Karpas-422 (cell line): ENCODE data around the gene SLC22A23. TPM values are rescaled to one million over a fixed set of nuclear protein-coding genes. Genes with fewer than 3 reads are reported as not detected.

Experiments used
- DNase-seq: peaks from one replicate; pipeline ENCODE4 v3.0.0-alpha.2; 2015
- H2AFZ ChIP-seq: fragments of 200-600 bp; sonication (generic); 2 replicates; pipeline ENCODE4 v1.6.1; 2014; ENCODE audit warnings: antibody characterized with exemption, low read length, mixed read lengths
- H3K27ac ChIP-seq: fragments of 200-600 bp; sonication (generic); 2 replicates; pipeline ENCODE4 v1.5.1; 2014; ENCODE audit warnings: mild to moderate bottlenecking, low read length, moderate library complexity
- H3K27me3 ChIP-seq: fragments of 200-600 bp; sonication (generic); 2 replicates; pipeline ENCODE4 v1.6.1; 2014; ENCODE audit warnings: low read length, mixed read lengths
- H3K36me3 ChIP-seq: fragments of 200-600 bp; sonication (generic); 2 replicates; pipeline ENCODE4 v1.6.1; 2014; ENCODE audit warnings: low read length, mixed read lengths; ENCODE audit not compliant: insufficient read depth
- H3K4me1 ChIP-seq: fragments of 200-600 bp; sonication (generic); 2 replicates; pipeline ENCODE4 v1.6.1; 2014; ENCODE audit warnings: mild to moderate bottlenecking, low read length, mixed read lengths
- H3K4me2 ChIP-seq: fragments of 200-600 bp; sonication (generic); 2 replicates; pipeline ENCODE4 v1.6.1; 2014; ENCODE audit warnings: low read length, low read depth, mild to moderate bottlenecking; ENCODE audit not compliant: poor library complexity, severe bottlenecking
- H3K4me3 ChIP-seq: fragments of 200-600 bp; sonication (generic); 2 replicates; pipeline ENCODE4 v1.5.1; 2014; ENCODE audit warnings: mild to moderate bottlenecking, antibody characterized with exemption, low read length, mixed read lengths
- H3K79me2 ChIP-seq: fragments of 200-600 bp; sonication (generic); 2 replicates; pipeline ENCODE4 v1.6.1; 2014; ENCODE audit warnings: mild to moderate bottlenecking, low read length, mixed read lengths
- H3K9ac ChIP-seq: fragments of 200-600 bp; sonication (generic); 2 replicates; pipeline ENCODE4 v1.6.0; 2014; ENCODE audit warnings: low read length
- H3K9me2 ChIP-seq: fragments of 200-600 bp; sonication (generic), shearing (Covaris generic); replicated peaks from 2 replicates; pipeline ENCODE4 v1.6.0; 2014; ENCODE audit warnings: mild to moderate bottlenecking, low read length, moderate library complexity; ENCODE audit not compliant: insufficient read depth
- H3K9me3 ChIP-seq: fragments of 300-700, 200-600 bp; sonication (generic); 2 replicates; pipeline ENCODE4 v1.6.1; 2014; ENCODE audit warnings: low read length, mixed read lengths
- H4K20me1 ChIP-seq: fragments of 200-600 bp; sonication (generic); 2 replicates; pipeline ENCODE4 v1.6.1; 2014; ENCODE audit warnings: mild to moderate bottlenecking, antibody characterized with exemption, low read length, low read depth; ENCODE audit not compliant: insufficient read depth
- total RNA-seq: library from RNA; depleted of rRNA; stranded (reverse); fragments of >200 nt; shearing (Covaris generic); gene quantifications from 2 replicates; pipeline ENCODE4 v1.2.3, GENCODE V29; 2014; ENCODE audit warnings: low replicate concordance

SLC22A23 gene
- total RNA-seq, 1 experiment from 2014 or later: not detected

GRCh38 chr6:3454273-3455010 is 2.4 kb downstream of the SLC22A23 start:
- Histone ChIP-seq H3K4me2 (no peak overlapping the region), H2AFZ (no peak overlapping the region), H3K27me3 (no peaks in the 10 kb centered on the region), H4K20me1 (no peaks in the 10 kb centered on the region), H3K36me3 (no peaks in the 10 kb centered on the region), H3K9me3 (no peaks in the 10 kb centered on the region), H3K79me2 (no peaks in the 10 kb centered on the region), H3K9me2 (no peaks in the 10 kb centered on the region), H3K4me3 (no peak overlapping the region), H3K4me1 (no peaks in the 10 kb centered on the region), H3K27ac (no peak overlapping the region), H3K9ac (no peak overlapping the region)
- no peak for DNase-seq

GRCh38 chr6:3453413-3454272 is 3.2 kb downstream of the SLC22A23 start:
- no peaks in the 10 kb centered on the region for H3K9me2 ChIP-seq
- DNase-seq: peak; percentile 31
- no peak overlapping the region for H3K9ac ChIP-seq
- no peaks in the 10 kb centered on the region for H3K36me3 ChIP-seq
- no peak overlapping the region for H3K4me3 ChIP-seq
- no peaks in the 10 kb centered on the region for H3K4me1 ChIP-seq
- H3K79me2 ChIP-seq: no peaks in the 10 kb centered on the region
- H3K9me3 ChIP-seq: no peaks in the 10 kb centered on the region
- H4K20me1 ChIP-seq: no peaks in the 10 kb centered on the region
- no peaks in the 10 kb centered on the region for H3K27me3 ChIP-seq
- H3K4me2 ChIP-seq: no peak overlapping the region
- H2AFZ ChIP-seq: no peak overlapping the region
- no peak overlapping the region for H3K27ac ChIP-seq

GRCh38 chr6:3451498-3451897 is 5.4 kb downstream of the SLC22A23 start:
- Histone ChIP-seq H3K9me2 (no peaks in the 10 kb centered on the region), H4K20me1 (no peaks in the 10 kb centered on the region), H3K4me1 (no peaks in the 10 kb centered on the region), H2AFZ (no peak overlapping the region), H3K79me2 (no peaks in the 10 kb centered on the region), H3K4me2 (no peak overlapping the region), H3K9ac (no peak overlapping the region), H3K36me3 (no peaks in the 10 kb centered on the region), H3K4me3 (no peak overlapping the region), H3K27me3 (no peaks in the 10 kb centered on the region), H3K9me3 (no peaks in the 10 kb centered on the region), H3K27ac (no peak overlapping the region)
- peak; percentile 12 for DNase-seq

- Histone ChIP-seq H3K36me3 (no peaks in the 10 kb centered on the region), H3K4me3 (no peak overlapping the region), H3K4me1 (no peaks in the 10 kb centered on the region), H3K27ac (no peak overlapping the region), H4K20me1 (no peaks in the 10 kb centered on the region), H3K27me3 (no peaks in the 10 kb centered on the region), H3K79me2 (no peaks in the 10 kb centered on the region), H2AFZ (no peak overlapping the region), H3K9ac (no peak overlapping the region), H3K4me2 (no peak overlapping the region), H3K9me3 (no peaks in the 10 kb centered on the region), H3K9me2 (no peaks in the 10 kb centered on the region)
- DNase-seq: no peak
Observed at GRCh38 chr6:3450888-3451287, 6.0 kb downstream of the SLC22A23 start.

GRCh38 chr6:3449750-3450305 is 7.0 kb downstream of the SLC22A23 start:
- no peak for DNase-seq
- no peaks in the 10 kb centered on the region for H3K79me2 ChIP-seq

GRCh38 chr6:3449321-3449720 is 7.5 kb downstream of the SLC22A23 start:
- Histone ChIP-seq H3K79me2 (no peaks in the 10 kb centered on the region), H3K4me3 (no peak overlapping the region), H3K9me3 (no peaks in the 10 kb centered on the region), H4K20me1 (no peaks in the 10 kb centered on the region), H3K4me1 (no peaks in the 10 kb centered on the region), H3K27me3 (no peaks in the 10 kb centered on the region), H2AFZ (no peak overlapping the region), H3K4me2 (no peak overlapping the region), H3K36me3 (no peaks in the 10 kb centered on the region), H3K9me2 (no peaks in the 10 kb centered on the region), H3K9ac (no peak overlapping the region), H3K27ac (no peak overlapping the region)
- DNase-seq: no peak

More at GRCh38 chr6:3449750-3450305, 7.0 kb downstream of the SLC22A23 start:
- no peaks in the 10 kb centered on the region for H4K20me1 ChIP-seq
- no peak overlapping the region for H3K27ac ChIP-seq
- no peaks in the 10 kb centered on the region for H3K9me3 ChIP-seq
- H3K27me3 ChIP-seq: no peaks in the 10 kb centered on the region
- no peak overlapping the region for H3K4me3 ChIP-seq
- H3K4me2 ChIP-seq: no peak overlapping the region
- H3K9ac ChIP-seq: no peak overlapping the region
- H3K4me1 ChIP-seq: no peaks in the 10 kb centered on the region
- H3K36me3 ChIP-seq: no peaks in the 10 kb centered on the region
- no peak overlapping the region for H2AFZ ChIP-seq
- H3K9me2 ChIP-seq: no peaks in the 10 kb centered on the region

GRCh38 chr6:3447005-3447404 is 9.8 kb downstream of the SLC22A23 start:
- H3K27ac ChIP-seq: no peak overlapping the region
- no peak overlapping the region for H3K9ac ChIP-seq
- no peak overlapping the region for H2AFZ ChIP-seq
- no peaks in the 10 kb centered on the region for H3K36me3 ChIP-seq
- H3K4me1 ChIP-seq: no peaks in the 10 kb centered on the region
- no peaks in the 10 kb centered on the region for H3K9me2 ChIP-seq
- H3K9me3 ChIP-seq: no peaks in the 10 kb centered on the region
- no peaks in the 10 kb centered on the region for H4K20me1 ChIP-seq
- H3K4me3 ChIP-seq: no peak overlapping the region
- DNase-seq: no peak
- H3K79me2 ChIP-seq: no peaks in the 10 kb centered on the region
- no peak overlapping the region for H3K4me2 ChIP-seq
- no peaks in the 10 kb centered on the region for H3K27me3 ChIP-seq

- Histone ChIP-seq H3K27me3 (no peaks in the 10 kb centered on the region), H3K79me2 (no peaks in the 10 kb centered on the region), H3K36me3 (no peaks in the 10 kb centered on the region), H3K27ac (no peak overlapping the region), H3K4me3 (no peak overlapping the region), H2AFZ (no peak overlapping the region), H3K4me2 (no peak overlapping the region), H3K9ac (no peak overlapping the region), H4K20me1 (no peaks in the 10 kb centered on the region), H3K4me1 (no peaks in the 10 kb centered on the region), H3K9me2 (no peaks in the 10 kb centered on the region), H3K9me3 (no peaks in the 10 kb centered on the region)
- DNase-seq: no peak
Observed at GRCh38 chr6:3446184-3446583, 10.7 kb downstream of the SLC22A23 start.
